GM18861 (cell line): ENCODE data around the gene SORCS3.

Experiments
- ATAC-seq: cut with Tn5 transposase; IDR thresholded peaks from one replicate; pipeline ENCODE4 v1.9.1; 2021; ENCODE audit not compliant: unreplicated experiment

SORCS3 gene

DNA sequence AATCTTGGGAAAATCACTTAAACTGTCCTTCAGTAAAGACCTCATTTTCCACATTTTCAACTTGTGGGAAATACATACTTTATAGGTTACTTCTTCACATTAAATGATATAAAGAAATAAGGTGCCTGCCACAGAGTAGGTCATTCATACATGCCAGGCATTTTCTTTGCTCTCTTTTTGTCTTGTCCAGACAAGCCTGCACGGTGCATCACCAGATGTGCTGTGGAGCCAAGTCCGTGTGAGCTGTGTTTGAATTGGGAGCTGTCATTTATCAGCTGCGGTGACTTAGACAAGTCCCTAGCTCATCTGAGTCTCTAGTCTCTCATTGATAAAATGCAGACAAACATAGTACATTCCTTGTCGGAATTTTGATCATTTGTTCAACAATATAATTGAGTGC lies 432.9 kb downstream of the SORCS3 start:
- no peak for ATAC-seq

DNA sequence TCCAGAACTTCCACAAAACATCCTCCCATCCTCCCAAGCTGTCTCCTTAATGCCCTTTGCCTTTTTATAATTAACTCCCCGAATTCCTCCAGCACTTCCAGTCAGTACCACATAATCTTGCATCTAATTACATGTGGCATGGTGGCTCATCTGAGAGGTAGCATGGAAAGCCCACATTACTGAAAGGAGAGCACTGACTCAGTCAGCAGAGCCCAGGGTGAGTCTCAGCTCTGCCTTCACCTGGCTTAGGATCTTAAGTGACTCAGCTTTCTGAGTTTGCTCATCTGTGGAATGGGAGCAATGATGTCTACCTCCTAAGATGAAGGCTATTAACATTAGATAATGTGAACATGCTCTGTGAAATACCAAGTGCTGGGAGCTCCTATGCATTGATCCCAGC lies 433.9 kb downstream of the SORCS3 start:
- ATAC-seq: no peak

DNA sequence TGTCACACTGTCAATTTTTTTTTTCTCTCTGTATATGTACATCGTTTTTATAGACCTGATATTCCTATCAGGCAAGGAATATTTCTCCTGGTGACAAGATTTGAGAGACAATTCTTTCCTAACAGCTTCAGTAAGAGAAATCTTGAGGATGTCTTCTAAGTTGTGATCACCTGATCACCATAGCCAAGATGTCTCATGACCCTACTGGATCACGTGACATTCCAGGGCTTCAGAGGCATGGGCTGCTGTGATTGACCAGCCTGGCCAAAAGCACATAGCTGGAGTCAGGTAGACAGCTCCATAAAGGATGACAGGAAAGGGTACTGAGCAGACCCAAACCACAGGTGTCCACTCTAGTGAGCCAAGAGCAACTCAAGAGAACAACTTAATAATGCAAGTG lies 444.9 kb downstream of the SORCS3 start:
- no peak for ATAC-seq

DNA sequence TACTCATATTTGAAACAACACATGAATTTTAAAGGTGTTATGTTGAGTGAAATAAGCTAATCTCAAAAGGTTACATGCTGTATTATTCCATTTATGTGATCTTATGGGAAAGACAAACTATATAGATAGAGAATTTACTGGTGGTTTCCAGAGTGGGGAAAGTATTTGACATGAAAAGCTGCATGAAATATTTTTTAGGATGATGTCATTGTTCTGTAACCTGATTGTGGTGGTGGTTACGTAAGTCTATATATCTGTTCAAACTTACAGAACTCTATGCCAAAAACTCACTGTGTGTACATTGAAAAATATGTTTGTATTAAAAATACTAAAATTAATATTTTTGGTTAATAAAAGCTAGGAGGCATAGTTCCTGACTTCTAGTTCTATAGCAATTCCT lies 453.0 kb downstream of the SORCS3 start:
- no peak for ATAC-seq

DNA sequence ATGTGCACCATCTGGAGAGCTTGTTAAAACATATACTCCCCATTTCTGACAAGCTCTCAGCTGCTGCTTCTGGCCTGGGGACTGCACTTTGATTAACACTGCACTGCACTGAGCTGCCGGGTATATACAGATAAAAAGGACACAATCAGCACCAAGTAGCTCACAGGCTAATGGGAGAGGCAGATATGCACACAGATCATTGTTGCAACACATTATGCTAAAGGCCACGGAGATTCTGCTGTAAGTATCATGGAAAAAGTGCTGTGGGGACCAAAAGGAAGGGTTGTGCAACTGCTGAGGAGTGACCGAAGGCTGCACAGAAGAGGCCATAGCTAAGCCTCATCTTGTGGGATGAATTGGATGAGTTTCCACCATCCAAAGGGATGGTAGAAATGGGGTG lies 455.2 kb downstream of the SORCS3 start:
- ATAC-seq: no peak

DNA sequence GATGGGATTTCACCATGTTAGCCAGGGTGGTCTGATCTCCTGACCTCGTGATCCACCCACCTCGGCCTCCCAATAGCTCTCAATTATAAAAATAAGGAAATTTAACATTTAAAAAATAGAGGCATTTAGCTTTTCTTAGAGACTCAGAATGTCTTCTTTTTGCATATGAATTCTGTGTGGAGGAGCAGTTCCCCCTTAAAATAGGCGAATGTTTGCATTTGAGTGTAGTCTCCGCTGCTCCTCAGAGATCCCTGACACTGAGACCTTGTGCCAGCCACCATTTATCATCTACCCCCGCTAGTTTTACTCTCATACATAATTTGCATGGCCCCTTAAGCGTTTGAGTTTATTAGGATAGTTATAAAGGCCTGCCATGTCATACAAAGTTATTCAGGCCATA lies 461.9 kb downstream of the SORCS3 start:
- no peak for ATAC-seq

DNA sequence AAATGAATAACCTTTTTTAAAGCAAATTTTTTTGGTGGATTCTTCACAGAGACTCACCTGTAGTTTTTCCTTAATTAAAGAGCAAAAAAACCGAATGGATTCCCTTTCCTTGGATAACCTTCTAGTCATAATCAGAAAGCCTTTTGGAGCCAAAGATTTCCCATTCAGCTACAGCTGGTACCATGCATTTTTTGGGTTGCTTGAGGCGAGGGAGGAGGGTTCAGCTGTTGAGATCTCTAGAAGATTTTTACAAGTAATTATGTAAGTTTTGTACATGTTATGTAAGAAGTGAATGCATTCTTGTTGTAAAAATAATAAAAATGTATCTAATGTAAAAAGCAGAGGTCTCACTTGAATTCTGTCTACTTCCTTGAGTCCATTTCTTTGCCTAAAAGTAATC lies 463.2 kb downstream of the SORCS3 start:
- ATAC-seq: no peak

DNA sequence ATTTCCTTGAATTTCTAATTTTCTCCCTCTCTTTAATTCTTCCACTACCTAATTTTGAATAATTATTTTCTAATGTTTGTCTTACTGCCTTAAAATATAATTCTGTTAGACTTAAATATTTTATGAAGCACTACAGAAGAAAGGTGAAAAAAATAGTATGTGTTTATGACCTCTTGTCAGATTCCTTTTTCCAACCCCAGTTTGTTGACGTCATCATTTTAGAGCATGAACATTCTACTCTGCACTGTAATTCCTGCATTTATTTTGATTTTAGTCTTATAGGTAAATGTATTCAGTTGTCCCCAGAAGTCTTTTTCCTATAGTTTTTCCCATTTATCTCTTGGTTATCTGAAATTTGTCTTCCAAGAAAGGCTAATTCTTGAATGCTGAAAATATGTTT lies 468.1 kb downstream of the SORCS3 start:
- no peak for ATAC-seq

DNA sequence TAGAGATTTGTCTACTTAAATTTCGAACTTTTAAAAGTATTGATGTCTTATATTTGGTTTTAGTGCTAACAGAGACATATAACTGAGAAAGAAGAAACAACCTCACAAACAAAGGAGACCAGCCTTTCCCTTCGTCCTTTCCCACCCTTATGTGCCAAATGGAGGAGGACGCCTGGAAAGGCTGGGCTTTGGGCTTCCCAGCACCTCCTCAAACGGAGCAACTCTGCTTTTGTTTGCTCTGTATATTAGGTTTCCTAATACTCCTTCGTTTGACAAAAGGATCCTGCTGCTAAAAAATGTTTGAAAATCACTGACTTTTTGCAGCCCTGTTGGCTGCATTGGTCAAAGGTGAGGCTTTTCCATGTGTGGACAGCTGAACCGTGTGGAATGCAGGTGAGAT lies 471.8 kb downstream of the SORCS3 start:
- no peak for ATAC-seq

DNA sequence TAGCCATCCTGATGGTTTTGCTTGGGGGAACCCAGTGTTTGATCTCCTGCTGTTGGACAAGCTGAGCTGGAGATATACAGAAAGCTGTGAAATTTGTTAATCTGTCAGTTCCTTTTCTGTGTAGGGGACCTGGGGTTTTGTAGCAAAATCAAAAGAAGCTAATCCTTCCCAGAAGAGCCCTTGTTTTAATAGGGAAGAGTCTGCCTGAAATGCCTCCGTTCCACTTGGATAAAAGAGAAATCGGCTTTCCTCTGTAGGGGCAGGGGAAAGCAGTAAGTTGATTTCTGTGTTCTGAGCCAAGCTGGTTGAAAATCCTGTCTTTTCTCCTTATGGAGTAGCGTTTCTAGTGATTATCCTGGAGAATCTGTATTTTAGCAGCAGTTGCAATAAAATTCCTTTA lies 472.6 kb downstream of the SORCS3 start:
- ATAC-seq: no peak

DNA sequence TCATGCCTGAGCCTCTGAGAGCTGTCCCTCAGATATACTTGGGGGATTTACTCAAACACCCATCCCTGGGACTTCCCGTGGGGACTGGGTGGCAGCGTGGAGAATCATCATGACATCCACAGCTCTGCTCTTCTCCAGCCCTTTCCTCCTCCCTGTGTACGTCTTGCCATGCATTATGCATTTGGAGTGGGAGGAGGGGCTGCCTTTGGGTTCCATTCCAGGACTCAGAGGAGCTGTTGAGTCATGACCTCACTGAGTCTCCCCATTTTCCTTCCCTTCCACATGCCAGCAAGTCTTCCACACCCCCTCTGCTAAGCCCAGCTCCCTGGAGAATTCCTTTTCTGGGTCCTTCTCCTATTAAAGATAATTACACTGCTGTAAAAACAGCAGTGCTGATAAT lies 480.7 kb downstream of the SORCS3 start:
- ATAC-seq: no peak

DNA sequence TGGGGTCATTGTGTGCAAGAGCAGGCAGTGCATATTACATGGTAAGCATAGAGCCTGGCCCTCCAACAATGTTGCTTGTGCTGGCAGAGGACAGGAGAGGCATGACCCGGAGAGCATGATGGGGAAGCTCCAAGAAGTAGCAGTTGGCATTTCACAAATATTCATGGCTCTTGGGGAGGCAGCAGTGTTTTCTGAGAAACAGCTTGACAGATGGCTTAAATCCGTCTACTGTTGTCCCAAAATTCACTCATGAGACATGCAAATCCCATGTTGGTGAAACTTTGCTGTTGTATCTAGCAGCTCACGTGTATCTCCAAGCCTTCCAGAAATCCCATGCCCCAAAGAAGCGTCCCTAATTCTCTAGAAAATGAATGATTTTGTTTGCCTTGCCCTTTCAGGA lies 487.0 kb downstream of the SORCS3 start:
- ATAC-seq: no peak

DNA sequence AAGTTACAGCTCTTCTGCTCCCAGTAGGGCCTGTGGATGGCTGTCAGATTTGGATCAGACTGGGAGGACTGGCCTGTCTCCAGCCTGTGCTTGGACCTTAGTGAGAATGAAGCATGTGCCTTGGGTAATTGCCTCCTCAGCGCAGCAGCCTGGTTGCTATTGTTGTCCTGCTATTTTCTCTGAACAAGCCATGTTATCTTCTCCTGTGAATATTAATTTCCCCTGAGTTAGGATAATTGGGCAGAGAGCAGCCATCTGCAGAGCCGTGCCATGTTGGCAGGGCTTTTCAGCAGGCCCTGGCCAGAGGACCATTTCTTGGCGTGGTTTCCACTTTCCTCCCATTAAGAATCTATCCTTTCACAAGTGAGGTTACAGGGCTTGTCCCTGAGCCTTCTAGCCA lies 497.3 kb downstream of the SORCS3 start:
- no peak for ATAC-seq

DNA sequence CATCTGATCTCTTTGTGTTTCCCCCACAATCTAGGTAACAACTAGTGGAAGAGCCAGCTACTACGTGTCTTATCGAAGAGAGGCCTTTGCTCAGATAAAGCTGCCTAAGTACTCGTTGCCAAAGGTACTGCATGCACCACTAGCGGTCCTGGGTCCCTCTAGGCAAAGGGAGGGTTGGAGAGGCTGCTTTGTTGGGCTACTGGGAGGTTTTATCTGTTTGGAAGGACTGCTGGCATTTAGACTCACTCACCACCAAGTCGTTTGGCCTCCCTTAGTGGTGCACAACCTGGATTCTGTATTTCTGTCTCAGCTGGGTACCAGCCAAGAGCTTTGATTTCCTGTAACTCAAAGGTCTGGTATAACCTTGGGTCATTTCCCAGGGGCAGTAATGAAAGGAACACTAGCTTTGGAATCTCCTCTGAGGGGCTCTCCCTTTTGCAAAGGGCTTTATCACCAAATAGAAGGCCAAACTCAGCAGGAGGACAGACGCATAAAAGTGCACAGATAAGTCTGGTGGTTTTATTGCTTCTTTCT lies 498.3 kb downstream of the SORCS3 start:
- ATAC-seq: no peak

DNA sequence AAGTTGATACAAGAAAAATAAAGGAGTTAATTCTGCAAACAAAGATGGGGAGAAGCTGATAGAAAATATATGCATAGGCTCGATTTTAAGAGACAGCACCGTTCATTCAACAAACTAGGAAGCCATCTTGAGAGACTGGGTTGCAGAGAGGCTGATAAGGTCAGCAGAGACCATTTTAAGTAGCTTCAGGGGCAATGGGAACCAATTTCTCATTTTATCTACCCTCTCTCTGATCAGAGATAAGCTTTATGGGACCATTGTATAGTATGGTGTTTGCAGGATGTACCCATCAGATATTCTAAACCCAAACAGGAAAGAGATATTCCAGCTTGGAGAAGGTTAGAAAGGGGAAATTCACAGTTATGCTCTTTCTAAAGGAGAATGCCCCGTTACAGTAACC lies 499.5 kb downstream of the SORCS3 start:
- ATAC-seq: no peak

DNA sequence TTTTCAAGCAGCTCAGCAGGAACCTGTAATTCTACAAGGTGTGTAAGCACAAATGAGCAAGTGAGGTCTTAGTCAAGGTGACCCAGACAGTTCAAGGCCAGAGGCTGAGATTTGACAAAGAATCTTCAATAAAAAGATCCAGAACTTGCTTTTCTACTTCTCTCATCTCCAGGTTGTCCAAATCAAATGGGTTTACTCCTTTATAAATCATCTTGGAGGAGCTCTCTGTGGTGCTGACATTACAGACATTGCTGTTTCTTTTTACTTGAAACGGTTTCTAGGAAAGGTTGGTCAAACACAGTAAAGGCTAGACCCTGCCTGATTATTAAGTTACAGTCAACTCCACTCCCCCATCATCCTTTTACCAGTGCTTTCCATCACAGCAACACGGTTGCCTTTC lies 504.6 kb downstream of the SORCS3 start:
- no peak for ATAC-seq

DNA sequence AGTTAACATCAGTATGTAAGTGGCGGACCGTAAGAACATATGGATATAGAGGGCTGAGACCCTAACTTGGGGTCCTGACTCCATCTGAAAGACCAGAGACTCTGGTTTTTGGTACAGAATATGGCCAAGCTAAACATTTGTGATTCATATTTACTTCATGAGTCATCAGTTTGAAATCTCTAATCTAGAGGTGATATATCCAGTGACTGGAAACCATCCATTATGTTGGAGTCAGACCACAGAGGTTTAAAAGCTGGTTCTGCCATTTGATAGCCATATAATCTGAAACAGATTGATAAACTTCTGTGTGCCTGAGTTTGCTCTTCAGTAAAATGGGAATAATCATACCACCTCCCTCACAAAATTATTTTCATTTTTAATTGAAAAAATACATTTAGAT lies 505.3 kb downstream of the SORCS3 start:
- no peak for ATAC-seq

DNA sequence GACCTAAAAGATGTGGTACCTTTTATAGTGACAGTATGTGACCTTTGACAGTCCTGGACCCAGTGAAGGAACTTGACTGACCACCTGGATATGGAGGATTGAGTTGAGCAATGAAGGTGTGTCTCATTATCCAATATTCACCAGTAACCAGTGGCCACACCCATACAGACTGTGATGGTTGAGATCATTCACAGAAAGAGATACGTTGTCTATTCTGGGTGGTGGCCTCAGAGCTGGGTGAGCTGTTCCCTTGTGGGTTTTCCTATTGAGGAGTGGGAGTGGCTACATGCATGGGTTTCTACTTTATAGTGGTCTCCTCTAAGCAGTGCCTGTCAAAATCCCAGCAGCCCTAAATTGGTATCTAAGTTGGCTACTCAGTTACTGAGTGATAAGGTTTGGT lies 507.4 kb downstream of the SORCS3 start:
- no peak for ATAC-seq

DNA sequence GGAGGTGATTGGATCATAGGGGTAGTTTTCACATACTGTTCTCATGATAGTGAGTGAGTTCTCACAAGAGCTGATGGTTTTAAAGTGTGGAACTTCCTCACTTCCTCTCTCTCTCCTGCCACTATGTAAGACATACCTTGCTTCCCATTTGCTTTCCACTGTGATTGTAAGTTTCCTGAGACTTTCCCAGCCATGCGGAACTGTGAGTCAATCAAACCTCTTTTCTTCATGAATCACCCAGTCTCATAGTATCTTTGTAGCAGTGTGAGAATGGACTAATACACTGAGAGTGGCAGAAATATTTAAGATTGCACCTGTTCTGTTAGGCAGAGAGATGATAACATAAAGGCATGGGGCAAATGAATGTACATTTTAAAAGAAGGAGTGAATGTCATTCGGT lies 507.8 kb downstream of the SORCS3 start:
- ATAC-seq: no peak

DNA sequence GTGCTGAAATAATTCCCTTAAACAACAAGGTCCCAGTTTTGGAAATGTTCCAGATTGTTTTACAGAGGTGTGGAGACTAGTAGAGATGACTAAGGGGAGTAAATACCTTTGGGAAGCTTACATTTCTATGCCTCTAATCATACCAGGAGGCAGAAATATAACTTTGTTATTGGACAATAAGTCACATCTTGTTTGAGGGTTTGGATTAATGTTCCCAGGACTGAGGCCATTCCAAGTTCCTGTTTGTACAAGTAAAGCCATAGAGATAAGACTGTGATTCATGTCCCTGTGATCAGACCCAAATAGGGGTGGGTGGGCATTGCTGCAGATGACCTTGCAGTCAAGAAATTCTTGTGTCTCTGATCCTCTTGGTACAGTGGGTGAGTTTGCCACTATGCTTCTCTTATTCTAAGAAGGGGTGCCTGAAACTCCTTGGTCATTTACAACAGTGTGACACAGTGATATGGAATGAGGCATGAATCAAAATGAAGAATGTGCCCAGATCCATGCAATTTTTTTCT lies 508.3 kb downstream of the SORCS3 start:
- no peak for ATAC-seq

DNA sequence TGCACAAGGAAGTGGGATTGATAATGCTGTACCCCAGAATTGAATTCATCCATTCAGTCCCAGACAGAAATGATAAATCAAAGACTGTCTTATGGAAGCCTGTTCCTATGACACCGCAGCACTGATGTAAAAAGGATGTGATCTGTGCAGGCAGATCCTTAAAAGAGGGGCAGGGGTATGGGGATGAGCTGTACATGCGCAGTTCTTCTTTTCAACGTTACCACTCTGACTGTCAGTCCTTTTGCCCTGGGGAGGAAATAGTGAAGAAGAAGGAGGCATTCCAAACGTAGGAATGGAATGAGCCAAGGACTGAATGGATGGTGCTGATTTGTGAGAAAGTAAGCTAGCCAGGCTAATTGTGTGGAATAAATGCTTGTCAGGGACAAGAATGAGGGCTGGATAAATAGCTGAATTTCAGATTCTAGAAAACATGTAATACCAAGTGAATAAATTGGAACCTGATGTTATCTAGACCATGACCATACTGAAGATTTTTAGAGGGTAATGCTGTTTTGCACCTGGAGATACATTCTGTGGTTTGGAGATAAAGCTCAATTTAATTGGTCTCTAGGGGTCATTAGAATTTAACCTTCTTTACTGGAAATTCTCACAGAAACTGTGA lies 509.3 kb downstream of the SORCS3 start:
- ATAC-seq: no peak

DNA sequence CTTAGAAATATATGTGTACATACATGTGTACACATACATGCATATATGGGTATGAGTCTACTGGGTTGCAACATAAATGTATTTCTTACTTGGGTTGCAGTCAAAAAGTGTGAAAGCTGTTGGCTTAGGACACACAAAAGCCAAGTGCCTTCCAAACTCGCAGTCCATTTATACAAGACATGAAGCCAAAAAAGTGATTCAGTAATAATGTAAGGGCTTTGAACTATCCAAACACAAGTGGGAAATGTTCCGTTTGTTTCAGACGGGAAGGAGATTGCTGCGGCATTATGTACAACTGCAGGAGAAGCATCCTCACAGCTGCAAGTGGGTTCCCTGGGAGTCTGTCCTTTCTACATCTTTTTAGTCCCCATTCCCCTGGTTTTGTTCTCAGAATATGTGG lies 513.6 kb downstream of the SORCS3 start:
- no peak for ATAC-seq

DNA sequence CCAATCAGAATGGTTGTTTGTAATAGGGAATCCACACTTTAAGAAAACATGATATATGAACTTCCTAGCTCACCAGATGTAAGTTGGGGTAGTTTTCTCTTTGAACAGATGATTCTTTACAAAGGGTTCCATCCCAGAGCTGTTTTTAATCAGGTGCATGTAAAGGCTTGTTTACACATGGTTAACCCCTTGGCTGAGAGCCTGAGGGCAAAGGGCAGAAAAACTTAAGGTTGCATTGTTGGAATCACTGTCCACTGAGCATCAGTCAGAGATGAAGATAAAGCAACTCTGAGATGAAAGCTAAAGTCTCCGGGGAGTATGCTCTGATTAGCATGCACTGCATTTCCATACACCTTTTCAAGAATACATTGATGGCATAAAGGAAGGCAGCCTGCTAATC lies 518.2 kb downstream of the SORCS3 start:
- ATAC-seq: no peak
